Measurements from ENCODE around the gene PDGFD.

DNA sequence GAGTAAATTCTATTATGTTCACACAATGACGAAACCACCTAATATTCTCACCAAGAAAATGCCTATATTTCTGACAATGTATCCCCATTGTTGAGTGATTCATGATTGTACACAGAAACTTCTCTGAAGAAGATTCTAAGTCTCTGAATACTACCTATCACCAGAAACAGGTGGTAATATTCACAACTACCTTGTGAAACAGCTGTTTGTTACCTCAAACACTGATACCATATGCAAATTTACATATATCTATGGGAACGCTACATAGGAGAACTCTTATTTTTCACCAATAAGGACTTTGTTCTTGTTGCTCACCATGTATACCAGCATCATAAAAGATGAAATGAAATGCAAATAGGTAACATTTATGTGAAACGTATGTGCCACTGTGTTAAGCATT is 59.3 kb downstream of the PDGFD start:
- TF ChIP-seq CTCF (conservative IDR thresholded peaks at IDR 0.05 in 1 of 2, IDR thresholded peaks at IDR 0.05 in 1 of 2; ENCODE audit: extremely low read depth in 1 of 2, insufficient read depth in 1 of 2, low read depth in 1 of 2, low read length in 2 of 2): no peak
- TF ChIP-seq EZH2 (IDR thresholded peaks at IDR 0.05; ENCODE audit: borderline replicate concordance, low read length): no peak
